ENCODE results near the gene FBXO8. TPM values are rescaled to one million over a fixed set of nuclear protein-coding genes. Genes with fewer than 3 reads are reported as not detected.

The FBXO8 gene
- total RNA-seq, 1 experiment from 2014 or later: 22.1 TPM

GRCh38 chr4:174316954-174317353 lies 33.5 kb upstream of the FBXO8 start:
- no TSS peak for BruUV-seq (replicated peaks)

GRCh38 chr4:174316546-174316945 lies 33.1 kb upstream of the FBXO8 start:
- Mint-ChIP-seq H3K4me1 (ENCODE audit: insufficient read depth, unreplicated experiment) (peaks cover 8% of the 10 kb centered on the region), H3K4me3 (ENCODE audit: unreplicated experiment) (no peak overlapping the region), H3K27me3 (ENCODE audit: insufficient read depth, unreplicated experiment) (no peaks in the 10 kb centered on the region), H3K27ac (ENCODE audit: low read depth, unreplicated experiment) (no peak overlapping the region), H3K9me3 (ENCODE audit: unreplicated experiment) (no peaks in the 10 kb centered on the region), H3K36me3 (ENCODE audit: insufficient read depth, unreplicated experiment) (peaks cover 20% of the 10 kb centered on the region)
- BruUV-seq (replicated peaks): no TSS peak
- TF ChIP-seq CTCF (IDR thresholded peaks at IDR 0.05; ENCODE audit: unreplicated experiment): no peak
- intact Hi-C loops (cut with micrococcal nuclease): loop anchor here (10.0 kb wide), 1 partner anchor 812 kb away; no protein-coding TSS in a partner anchor
- DNase-seq (ENCODE audit: unreplicated experiment): no peak
- POLR2A ChIA-PET: interaction anchor here (1.0 kb wide), 1 partner anchor 33 kb away, joined by 3 read pairs; the partner anchor contains the start of genes CEP44 and FBXO8
- CTCF ChIA-PET: interaction anchor here (0.8 to 1.5 kb wide), 2 partner anchors 28 to 312 kb away, joined by 3 to 4 read pairs; no protein-coding TSS in a partner anchor

More at GRCh38 chr4:174316954-174317353, 33.5 kb upstream of the FBXO8 start:
- TF ChIP-seq CTCF (IDR thresholded peaks at IDR 0.05; ENCODE audit: unreplicated experiment): no peak
- H3K4me1 Mint-ChIP-seq (ENCODE audit: insufficient read depth, unreplicated experiment): peaks cover 8% of the 10 kb centered on the region
- H3K4me3 Mint-ChIP-seq (ENCODE audit: unreplicated experiment): no peak overlapping the region
- H3K27ac Mint-ChIP-seq (ENCODE audit: low read depth, unreplicated experiment): no peak overlapping the region
- ChIA-PET CTCF (no interaction called here), POLR2A (no interaction called here)
- H3K9me3 Mint-ChIP-seq (ENCODE audit: unreplicated experiment): no peaks in the 10 kb centered on the region
- H3K36me3 Mint-ChIP-seq (ENCODE audit: insufficient read depth, unreplicated experiment): peaks cover 16% of the 10 kb centered on the region
- intact Hi-C loops (cut with micrococcal nuclease): loop anchor here (10.0 kb wide), 1 partner anchor 812 kb away; no protein-coding TSS in a partner anchor
- H3K27me3 Mint-ChIP-seq (ENCODE audit: insufficient read depth, unreplicated experiment): no peaks in the 10 kb centered on the region
- no peak for DNase-seq (ENCODE audit: unreplicated experiment)

GRCh38 chr4:174314770-174315169 lies 31.3 kb upstream of the FBXO8 start:
- BruUV-seq (replicated peaks): no TSS peak
- Mint-ChIP-seq H3K4me1 (ENCODE audit: insufficient read depth, unreplicated experiment) (peaks cover 8% of the 10 kb centered on the region), H3K36me3 (ENCODE audit: insufficient read depth, unreplicated experiment) (peaks cover 21% of the 10 kb centered on the region), H3K4me3 (ENCODE audit: unreplicated experiment) (no peak overlapping the region), H3K9me3 (ENCODE audit: unreplicated experiment) (no peaks in the 10 kb centered on the region), H3K27me3 (ENCODE audit: insufficient read depth, unreplicated experiment) (no peaks in the 10 kb centered on the region), H3K27ac (ENCODE audit: low read depth, unreplicated experiment) (peak overlapping the region; percentile 52)
- ChIA-PET CTCF (interaction anchor here (0.7 to 2.5 kb wide), 4 partner anchors 16 to 91 kb away, joined by 3 to 11 read pairs (median 3); no protein-coding TSS in a partner anchor), POLR2A (interaction anchor here (0.6 to 1.8 kb wide), 7 partner anchors 16 to 1510 kb away, joined by 3 to 18 read pairs (median 3); partner anchors contain the start of genes CEP44, FBXO8 and HMGB2)
- TF ChIP-seq CTCF (IDR thresholded peaks at IDR 0.05; ENCODE audit: unreplicated experiment): no peak
- intact Hi-C loops (cut with micrococcal nuclease): loop anchor here (1.0 to 10.0 kb wide), 2 partner anchors 92 to 810 kb away; no protein-coding TSS in a partner anchor
- DNase-seq (ENCODE audit: unreplicated experiment): peak; percentile 78

GRCh38 chr4:174314274-174314673 lies 30.8 kb upstream of the FBXO8 start:
- intact Hi-C loops (cut with micrococcal nuclease): loop anchor here (1.0 to 10.0 kb wide), 2 partner anchors 92 to 809 kb away; no protein-coding TSS in a partner anchor
- ChIA-PET POLR2A (interaction anchor here (0.7 to 1.8 kb wide), 6 partner anchors 15 to 1510 kb away, joined by 3 to 18 read pairs (median 4); partner anchors contain the start of genes CEP44, FBXO8 and HMGB2), CTCF (interaction anchor here (1.1 to 2.5 kb wide), 2 partner anchors 29 to 91 kb away, joined by 3 to 11 read pairs; no protein-coding TSS in a partner anchor)
- no peaks in the 10 kb centered on the region for H3K27me3 Mint-ChIP-seq (ENCODE audit: insufficient read depth, unreplicated experiment)
- H3K36me3 Mint-ChIP-seq (ENCODE audit: insufficient read depth, unreplicated experiment): peaks cover 19% of the 10 kb centered on the region
- DNase-seq (ENCODE audit: unreplicated experiment): no peak
- H3K9me3 Mint-ChIP-seq (ENCODE audit: unreplicated experiment): no peaks in the 10 kb centered on the region
- no TSS peak for BruUV-seq (replicated peaks)
- H3K4me3 Mint-ChIP-seq (ENCODE audit: unreplicated experiment): no peak overlapping the region
- TF ChIP-seq CTCF (IDR thresholded peaks at IDR 0.05; ENCODE audit: unreplicated experiment): no peak
- H3K4me1 Mint-ChIP-seq (ENCODE audit: insufficient read depth, unreplicated experiment): peaks cover 8% of the 10 kb centered on the region
- peak overlapping the region; percentile 52 for H3K27ac Mint-ChIP-seq (ENCODE audit: low read depth, unreplicated experiment)

All from MCF 10A (cell line).